Naive thymus-derived CD4-positive, alpha-beta T cell (primary cell): ENCODE results near the gene FRMD1. TPM values are rescaled to one million over a fixed set of nuclear protein-coding genes. Genes with fewer than 3 reads are reported as not detected.

Experiments
- ATAC-seq: fragments of 150-1000 bp; cut with Tn5 transposase; 2 replicates; pipeline ENCODE4 v1.10.0; 2021; ENCODE audit warnings: mild to moderate bottlenecking, moderate library complexity
- CTCF ChIA-PET: fragments of 350-600 bp; sonication (Branson Sonifier 250); formaldehyde crosslinking; loops from one replicate; lab custom pipeline; 2021; ENCODE audit warnings: antibody characterized with exemption; lab: Charles Lee
- POLR2A ChIA-PET: fragments of 350-600 bp; sonication (Branson Sonifier 250); formaldehyde crosslinking; loops from one replicate; lab custom pipeline; 2021; ENCODE audit warnings: antibody characterized with exemption, inconsistent platforms; lab: Charles Lee
- DNase-seq, 9 donors: peaks; one replicate each; pipeline versions ENCODE4 v3.0.0 to v3.0.0-alpha.2; 2020 to 2022; ENCODE audit warnings: mixed read lengths in 1 of 9
- H3K27ac ChIP-seq: one replicate; pipeline ENCODE4 v1.7.0; 2013; ENCODE audit warnings: mild to moderate bottlenecking, low read depth, low read length, moderate library complexity
- H3K27me3 ChIP-seq, 2 donors: one replicate each; pipeline ENCODE4 v1.7.0; 2013; ENCODE audit warnings: low read length in 2 of 2, mild to moderate bottlenecking in 2 of 2, moderate library complexity in 2 of 2; ENCODE audit not compliant: control insufficient read depth in 2 of 2, insufficient read depth in 2 of 2
- H3K36me3 ChIP-seq, 3 experiments: 1 replicate in 2 of 3; 2 replicates in 1 of 3; pipeline ENCODE4 v1.7.0; 2013; ENCODE audit warnings: low read length in 3 of 3, mild to moderate bottlenecking in 3 of 3, moderate library complexity in 1 of 3; ENCODE audit not compliant: insufficient read depth in 3 of 3, control insufficient read depth in 2 of 3
- H3K4me1 ChIP-seq, 2 donors: one replicate each; pipeline ENCODE4 v1.7.0; 2013; ENCODE audit warnings: low read length in 2 of 2, mild to moderate bottlenecking in 2 of 2, moderate library complexity in 1 of 2; ENCODE audit not compliant: control insufficient read depth in 2 of 2, insufficient read depth in 2 of 2
- H3K4me3 ChIP-seq: 2 replicates; pipeline ENCODE4 v1.7.0; 2013; ENCODE audit warnings: mild to moderate bottlenecking, low read length
- H3K9me3 ChIP-seq, 3 experiments: 1 replicate in 2 of 3; 2 replicates in 1 of 3; pipeline ENCODE4 v1.7.0; 2013; ENCODE audit warnings: low read length in 3 of 3; ENCODE audit not compliant: control insufficient read depth in 2 of 3
- H3K27ac Mint-ChIP-seq, 9 donors: one replicate each; pipeline ENCODE4 v1.8.0; 2020 to 2022; ENCODE audit warnings: mixed read lengths in 9 of 9, mild to moderate bottlenecking in 8 of 9, moderate library complexity in 5 of 9, inconsistent platforms in 2 of 9
- H3K27me3 Mint-ChIP-seq, 5 donors: one replicate each; pipeline ENCODE4 v1.8.0; 2021 to 2022; ENCODE audit warnings: mixed read lengths in 5 of 5, mild to moderate bottlenecking in 1 of 5
- H3K36me3 Mint-ChIP-seq, 5 donors: one replicate each; pipeline ENCODE4 v1.8.0; 2020 to 2022; ENCODE audit warnings: mixed read lengths in 5 of 5, mild to moderate bottlenecking in 3 of 5, inconsistent platforms in 1 of 5
- H3K4me1 Mint-ChIP-seq, 7 donors: one replicate each; pipeline ENCODE4 v1.8.0; 2020 to 2022; ENCODE audit warnings: mixed read lengths in 7 of 7, mild to moderate bottlenecking in 3 of 7, inconsistent platforms in 1 of 7
- H3K4me3 Mint-ChIP-seq, 10 donors: one replicate each; pipeline ENCODE4 v1.8.0; 2020 to 2022; ENCODE audit warnings: mild to moderate bottlenecking in 10 of 10, mixed read lengths in 10 of 10, moderate library complexity in 6 of 10, inconsistent platforms in 2 of 10
- H3K9me3 Mint-ChIP-seq, 11 donors: one replicate each; pipeline ENCODE4 v1.8.0; 2020 to 2022; ENCODE audit warnings: mixed read lengths in 11 of 11, mild to moderate bottlenecking in 4 of 11, inconsistent platforms in 1 of 11, moderate library complexity in 1 of 11
- intact Hi-C, 2 donors: fragments of 100-400 bp; cut with micrococcal nuclease; formaldehyde crosslinking; loops; one replicate each; pipeline ENCODE4 v1.15.1; 2023
- polyA plus RNA-seq, 2 donors: library from polyadenylated mRNA; unstranded; fragments of 300-500 nt; fragmentation: Illumina TruSeq; gene quantifications; one replicate each; pipeline ENCODE4 v1.2.3, GENCODE V29; 2021
- total RNA-seq, 6 experiments: library from RNA in 5 of 6; stranded (reverse) in 5 of 6; gene quantifications; 1 replicate in 5 of 6; 2 replicates in 1 of 6; pipeline ENCODE4 v1.2.3 and lab custom pipeline; 2021 to 2026

Gene FRMD1
- total and polyA plus RNA-seq, 7 experiments from 2014 or later: not detected

GRCh38 chr6:168043193-168043847 lies 35.7 kb downstream of the FRMD1 start:
- intact Hi-C loops: no loop called here
- no peaks in the 10 kb centered on the region for H3K4me1 Mint-ChIP-seq

GRCh38 chr6:168042426-168043192 lies 36.4 kb downstream of the FRMD1 start:
- ChIA-PET CTCF (no interaction called here), POLR2A (no interaction called here)
- Histone ChIP-seq H3K9me3 (peaks cover 0 to 45% (median 3%) of the 10 kb centered on the region in 3 experiments), H3K4me3 (no peak overlapping the region), H3K36me3 (no peaks in the 10 kb centered on the region), H3K4me1 (no peaks in the 10 kb centered on the region), H3K27me3 (no peaks in the 10 kb centered on the region), H3K27ac (no peak overlapping the region)
- Mint-ChIP-seq H3K27ac (no peak overlapping the region), H3K27me3 (peaks cover 0 to 8% (median 4%) of the 10 kb centered on the region in 5 donors), H3K4me3 (no peak overlapping the region), H3K36me3 (no peaks in the 10 kb centered on the region), H3K9me3 (peaks cover 0 to 52% (median 13%) of the 10 kb centered on the region in 11 donors), H3K4me1 (no peaks in the 10 kb centered on the region)
- intact Hi-C loops: no loop called here
- ATAC-seq: no peak
- DNase-seq: no peak

More at GRCh38 chr6:168043193-168043847, 35.7 kb downstream of the FRMD1 start:
- no peak overlapping the region for H3K4me3 Mint-ChIP-seq
- CTCF ChIA-PET: no interaction called here
- no peaks in the 10 kb centered on the region for H3K36me3 ChIP-seq
- POLR2A ChIA-PET: no interaction called here
- peaks cover 0 to 5% (median 0%) of the 10 kb centered on the region in 5 donors for H3K27me3 Mint-ChIP-seq
- H3K4me1 ChIP-seq: no peaks in the 10 kb centered on the region
- peaks cover 0 to 45% (median 11%) of the 10 kb centered on the region in 11 donors for H3K9me3 Mint-ChIP-seq
- H3K9me3 ChIP-seq: peaks cover 0 to 42% (median 3%) of the 10 kb centered on the region in 3 experiments
- no peak overlapping the region for H3K27ac ChIP-seq
- H3K27me3 ChIP-seq: no peaks in the 10 kb centered on the region
- H3K4me3 ChIP-seq: no peak overlapping the region
- ATAC-seq: no peak
- H3K27ac Mint-ChIP-seq: no peak overlapping the region
- H3K36me3 Mint-ChIP-seq: no peaks in the 10 kb centered on the region
- no peak for DNase-seq

- no peak for DNase-seq
- H3K27ac ChIP-seq: no peak overlapping the region
- intact Hi-C loops: no loop called here
- Mint-ChIP-seq H3K36me3 (peaks cover 0 to 4% (median 0%) of the 10 kb centered on the region in 5 donors), H3K27me3 (peaks cover 0 to 14% (median 10%) of the 10 kb centered on the region in 5 donors), H3K4me3 (no peak overlapping the region), H3K27ac (no peak overlapping the region), H3K4me1 (no peaks in the 10 kb centered on the region), H3K9me3 (peaks cover 0 to 58% (median 14%) of the 10 kb centered on the region in 11 donors)
- no peaks in the 10 kb centered on the region for H3K36me3 ChIP-seq
- no peak for ATAC-seq
- H3K4me3 ChIP-seq: no peak overlapping the region
- peaks cover 0 to 45% (median 3%) of the 10 kb centered on the region in 3 experiments for H3K9me3 ChIP-seq
- ChIA-PET CTCF (no interaction called here), POLR2A (no interaction called here)
- no peaks in the 10 kb centered on the region for H3K27me3 ChIP-seq
- H3K4me1 ChIP-seq: no peaks in the 10 kb centered on the region
Observed at GRCh38 chr6:168041928-168042327, 37.1 kb downstream of the FRMD1 start.

- H3K27ac Mint-ChIP-seq: no peak overlapping the region
- Histone ChIP-seq H3K9me3 (peaks cover 0 to 45% (median 3%) of the 10 kb centered on the region in 3 experiments), H3K27ac (no peak overlapping the region), H3K27me3 (no peaks in the 10 kb centered on the region), H3K4me1 (no peaks in the 10 kb centered on the region), H3K4me3 (no peak overlapping the region), H3K36me3 (no peaks in the 10 kb centered on the region)
- H3K4me1 Mint-ChIP-seq: peaks cover 0 to 4% (median 3%) of the 10 kb centered on the region in 7 donors
- H3K9me3 Mint-ChIP-seq: peaks cover 0 to 65% (median 14%) of the 10 kb centered on the region in 11 donors
- intact Hi-C loops: no loop called here
- POLR2A ChIA-PET: no interaction called here
- DNase-seq (no peak), ATAC-seq (no peak)
- no peak overlapping the region for H3K4me3 Mint-ChIP-seq
- H3K27me3 Mint-ChIP-seq: peaks cover 0 to 20% (median 17%) of the 10 kb centered on the region in 5 donors
- CTCF ChIA-PET: no interaction called here
- H3K36me3 Mint-ChIP-seq: peaks cover 0 to 4% (median 0%) of the 10 kb centered on the region in 5 donors
Observed at GRCh38 chr6:168040856-168041496, 38.0 kb downstream of the FRMD1 start.

GRCh38 chr6:168039849-168040248 lies 39.2 kb downstream of the FRMD1 start:
- H3K4me1 Mint-ChIP-seq: peaks cover 2 to 13% (median 8%) of the 10 kb centered on the region in 7 donors
- ChIA-PET POLR2A (no interaction called here), CTCF (no interaction called here)
- Histone ChIP-seq H3K36me3 (no peaks in the 10 kb centered on the region), H3K27ac (no peak overlapping the region), H3K27me3 (no peaks in the 10 kb centered on the region), H3K4me3 (no peak overlapping the region), H3K4me1 (no peaks in the 10 kb centered on the region), H3K9me3 (peaks cover 0 to 45% (median 3%) of the 10 kb centered on the region in 3 experiments)
- peaks cover 0 to 4% (median 0%) of the 10 kb centered on the region in 5 donors for H3K36me3 Mint-ChIP-seq
- no peak overlapping the region for H3K27ac Mint-ChIP-seq
- H3K9me3 Mint-ChIP-seq: peaks cover 0 to 70% (median 20%) of the 10 kb centered on the region in 11 donors
- ATAC-seq (no peak), DNase-seq (no peak)
- H3K27me3 Mint-ChIP-seq: peaks cover 0 to 32% (median 24%) of the 10 kb centered on the region in 5 donors
- intact Hi-C loops: no loop called here
- no peak overlapping the region for H3K4me3 Mint-ChIP-seq

- Mint-ChIP-seq H3K36me3 (peaks cover 0 to 4% (median 0%) of the 10 kb centered on the region in 5 donors), H3K4me1 (peaks cover 2 to 16% (median 8%) of the 10 kb centered on the region in 7 donors), H3K27ac (no peak overlapping the region), H3K4me3 (no peak overlapping the region), H3K9me3 (peaks cover 0 to 70% (median 20%) of the 10 kb centered on the region in 11 donors), H3K27me3 (peaks cover 3 to 37% (median 29%) of the 10 kb centered on the region in 5 donors)
- H3K27me3 ChIP-seq: no peaks in the 10 kb centered on the region
- DNase-seq (no peak), ATAC-seq (no peak)
- H3K4me3 ChIP-seq: no peak overlapping the region
- peaks cover 0 to 45% (median 3%) of the 10 kb centered on the region in 3 experiments for H3K9me3 ChIP-seq
- ChIA-PET CTCF (no interaction called here), POLR2A (no interaction called here)
- H3K27ac ChIP-seq: no peak overlapping the region
- no peaks in the 10 kb centered on the region for H3K36me3 ChIP-seq
- intact Hi-C loops: no loop called here
- no peaks in the 10 kb centered on the region for H3K4me1 ChIP-seq
Observed at GRCh38 chr6:168039301-168039700, 39.7 kb downstream of the FRMD1 start.
